Stimulated activated effector memory CD8-positive, alpha-beta T cell treated with anti-CD3 and anti-CD28 coated beads, Interleukin-12 subunit alpha, Interleukin-12 subunit beta, amount 100 ng/mL, for 72 hours (primary cell): ENCODE data around the gene THSD4.

Experiments used
- ATAC-seq: fragments of 150-1000 bp; cut with Tn5 transposase; 2 replicates; pipeline ENCODE4 v1.10.0; 2021
- DNase-seq, 2 donors: peaks; one replicate each; pipeline ENCODE4 v3.0.0; 2021 to 2022; ENCODE audit warnings: low spot score in 2 of 2
- H3K27ac Mint-ChIP-seq: one replicate; pipeline ENCODE4 v1.8.0; 2022; ENCODE audit warnings: mild to moderate bottlenecking, mixed read lengths
- H3K36me3 Mint-ChIP-seq: one replicate; pipeline ENCODE4 v1.8.0; 2022; ENCODE audit warnings: mild to moderate bottlenecking, mixed read lengths
- H3K4me1 Mint-ChIP-seq: one replicate; pipeline ENCODE4 v1.8.0; 2022; ENCODE audit warnings: mixed read lengths
- H3K4me3 Mint-ChIP-seq: one replicate; pipeline ENCODE4 v1.8.0; 2022; ENCODE audit warnings: mild to moderate bottlenecking, mixed read lengths
- H3K9me3 Mint-ChIP-seq: one replicate; pipeline ENCODE4 v1.8.0; 2022; ENCODE audit warnings: mixed read lengths

THSD4 gene

DNA sequence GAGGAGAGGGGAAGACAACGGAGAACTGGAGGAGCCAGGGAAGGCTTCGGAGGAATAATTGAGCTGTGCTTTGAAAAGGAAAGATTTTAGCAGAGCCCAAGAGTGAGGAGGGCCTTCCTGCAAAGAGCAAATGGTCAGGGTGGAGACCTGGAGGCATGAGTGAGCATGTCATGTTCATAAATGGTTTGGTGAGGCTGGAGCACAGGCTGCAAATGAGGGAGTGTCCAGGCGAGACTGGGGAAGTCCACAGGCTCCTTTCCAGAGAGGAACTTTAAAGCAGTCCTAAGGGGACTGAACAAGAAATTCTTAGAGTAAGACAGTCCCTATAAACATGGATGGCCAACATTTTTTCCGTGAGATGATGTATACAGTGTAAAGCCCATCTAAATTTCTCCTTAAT is 108.8 kb downstream of the THSD4 start:
- H3K27ac Mint-ChIP-seq = no peak overlapping the region
- H3K4me1 Mint-ChIP-seq = no peaks in the 10 kb centered on the region
- H3K9me3 Mint-ChIP-seq = no peaks in the 10 kb centered on the region
- no peak overlapping the region for H3K4me3 Mint-ChIP-seq
- no peak for DNase-seq
- ATAC-seq = no peak
- H3K36me3 Mint-ChIP-seq = no peaks in the 10 kb centered on the region

DNA sequence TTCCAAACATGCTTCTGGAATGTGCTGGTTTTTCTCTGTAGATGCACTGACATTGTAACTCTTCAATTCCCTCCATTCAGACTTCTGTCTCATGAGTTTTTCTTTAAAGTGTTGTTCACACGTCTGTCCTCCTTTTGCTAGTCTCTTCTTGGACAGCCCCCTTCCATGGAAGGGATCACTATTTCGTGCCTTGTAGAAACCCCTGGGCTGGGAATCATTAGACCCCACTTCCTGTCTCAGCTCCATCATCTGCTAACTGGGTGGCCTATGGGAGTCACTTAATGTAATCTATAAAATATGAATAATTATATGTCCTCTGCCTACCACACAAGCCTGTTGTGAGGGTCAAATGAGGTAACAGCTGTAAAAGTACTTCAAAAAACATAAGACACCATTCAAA is 110.6 kb downstream of the THSD4 start:
- Mint-ChIP-seq H3K9me3 (no peaks in the 10 kb centered on the region), H3K4me1 (no peaks in the 10 kb centered on the region), H3K27ac (no peak overlapping the region), H3K36me3 (no peaks in the 10 kb centered on the region), H3K4me3 (no peak overlapping the region)
- DNase-seq (no peak), ATAC-seq (no peak)

DNA sequence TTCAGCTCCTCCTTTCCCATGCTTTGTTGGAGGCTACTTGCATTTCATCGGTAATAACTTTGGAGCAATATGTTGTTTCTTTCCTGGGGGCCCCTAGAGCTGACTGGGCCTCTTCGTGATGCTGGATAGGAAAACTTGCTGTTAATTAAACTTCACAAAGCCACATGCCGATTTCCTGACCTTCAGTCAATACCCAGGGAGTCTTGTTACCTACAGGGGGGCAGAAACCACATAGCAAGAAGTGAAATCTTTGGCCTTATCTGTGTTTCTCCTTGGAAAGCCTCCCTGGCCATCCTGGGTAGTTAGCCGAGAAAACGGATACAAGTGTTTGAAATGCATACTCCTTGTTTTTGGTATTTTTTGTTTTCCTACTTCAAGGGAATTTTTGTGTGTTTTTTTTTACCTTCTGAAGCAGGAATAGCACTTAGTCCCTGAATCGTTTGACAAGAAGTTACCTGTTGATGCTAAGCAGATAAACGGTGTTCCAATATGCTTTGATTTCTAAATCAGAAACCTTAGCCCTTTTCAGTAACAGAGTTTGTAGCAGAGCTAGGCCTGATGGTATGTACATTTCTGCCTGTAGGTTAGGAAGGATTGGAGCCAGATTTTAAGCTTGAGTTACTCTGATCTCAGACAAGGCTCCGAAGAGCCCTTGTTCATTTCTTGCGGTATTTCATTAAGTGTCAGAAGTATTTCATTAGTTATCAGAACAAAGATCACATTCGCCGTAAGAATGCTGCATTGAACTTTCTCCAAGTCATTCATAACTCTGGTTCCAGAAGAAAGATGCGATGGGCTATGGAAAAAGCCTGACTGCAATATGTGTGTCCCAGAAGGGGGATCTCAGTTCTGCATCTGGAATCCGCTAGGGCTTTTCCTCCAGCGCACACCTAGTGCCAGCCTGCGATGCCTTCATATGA is 111.5 kb downstream of the THSD4 start:
- no peak for DNase-seq
- H3K4me3 Mint-ChIP-seq = no peak overlapping the region
- H3K36me3 Mint-ChIP-seq = no peaks in the 10 kb centered on the region
- H3K27ac Mint-ChIP-seq = no peak overlapping the region
- ATAC-seq = no peak
- H3K4me1 Mint-ChIP-seq = no peaks in the 10 kb centered on the region
- H3K9me3 Mint-ChIP-seq = no peaks in the 10 kb centered on the region

DNA sequence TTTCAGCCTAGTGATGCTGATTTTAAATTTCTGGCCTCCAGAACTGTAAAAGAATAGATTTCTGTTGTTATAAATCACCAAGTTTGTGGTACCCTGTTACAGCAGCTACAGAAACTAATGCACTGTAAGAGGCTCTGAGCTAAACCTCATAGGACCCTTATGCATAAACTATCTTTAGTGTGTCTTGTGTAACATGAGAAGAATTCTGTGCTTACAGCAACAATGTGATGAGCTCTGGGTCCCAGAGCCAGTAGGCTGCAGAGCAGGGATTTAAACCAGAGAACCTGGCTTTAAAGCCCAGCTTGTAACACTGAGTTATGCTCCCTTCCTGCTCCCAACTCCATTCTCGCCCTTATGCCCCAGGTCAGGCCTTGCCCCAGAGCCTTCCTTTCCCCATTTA is 113.1 kb downstream of the THSD4 start:
- Mint-ChIP-seq H3K4me1 (no peaks in the 10 kb centered on the region), H3K4me3 (no peak overlapping the region), H3K9me3 (no peaks in the 10 kb centered on the region), H3K27ac (no peak overlapping the region), H3K36me3 (no peaks in the 10 kb centered on the region)
- DNase-seq = no peak
- no peak for ATAC-seq

DNA sequence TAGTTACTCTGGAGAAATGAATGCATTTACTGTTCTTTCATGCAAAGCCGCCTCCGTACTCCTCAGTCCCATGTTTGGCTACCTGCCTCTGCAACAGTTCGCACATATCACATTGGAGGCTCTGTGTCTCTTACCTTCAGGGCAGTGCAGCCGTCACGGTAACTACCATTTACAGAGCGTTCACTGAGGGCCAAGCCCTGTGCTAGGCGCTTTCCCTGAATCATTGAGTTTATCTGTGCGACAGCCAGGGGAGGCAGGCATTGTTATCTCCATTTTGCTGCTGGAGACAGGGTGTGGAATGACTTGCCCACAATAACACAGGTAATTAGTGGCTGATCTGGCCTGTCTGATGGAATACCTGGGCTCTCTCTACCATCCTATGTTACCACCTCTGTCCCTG is 115.0 kb downstream of the THSD4 start:
- Mint-ChIP-seq H3K27ac (no peak overlapping the region), H3K9me3 (no peaks in the 10 kb centered on the region), H3K4me3 (no peak overlapping the region), H3K4me1 (no peaks in the 10 kb centered on the region), H3K36me3 (no peaks in the 10 kb centered on the region)
- ATAC-seq (no peak), DNase-seq (no peak)

DNA sequence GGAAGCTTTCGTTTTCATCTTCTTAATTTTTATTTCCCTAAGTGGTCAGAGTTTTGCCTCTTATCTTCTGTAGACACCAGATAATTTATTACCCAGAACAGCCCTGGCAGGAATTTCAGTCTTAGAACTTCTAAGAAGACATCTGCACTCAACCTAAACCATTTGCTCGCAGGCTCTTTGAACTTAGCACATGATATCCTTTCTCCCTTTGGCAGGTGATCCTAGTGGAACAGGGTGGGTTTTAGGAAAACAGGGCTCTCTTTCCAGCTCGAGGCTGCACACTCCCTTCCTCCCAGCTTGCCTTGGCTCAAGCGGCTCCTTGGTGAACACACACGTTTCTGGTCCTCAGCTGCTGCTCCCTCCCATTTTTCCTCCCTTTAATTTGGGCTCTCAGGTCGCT is 116.5 kb downstream of the THSD4 start:
- ATAC-seq = no peak
- Mint-ChIP-seq H3K4me1 (no peaks in the 10 kb centered on the region), H3K4me3 (no peak overlapping the region), H3K9me3 (no peaks in the 10 kb centered on the region), H3K27ac (no peak overlapping the region), H3K36me3 (no peaks in the 10 kb centered on the region)
- DNase-seq = no peak

DNA sequence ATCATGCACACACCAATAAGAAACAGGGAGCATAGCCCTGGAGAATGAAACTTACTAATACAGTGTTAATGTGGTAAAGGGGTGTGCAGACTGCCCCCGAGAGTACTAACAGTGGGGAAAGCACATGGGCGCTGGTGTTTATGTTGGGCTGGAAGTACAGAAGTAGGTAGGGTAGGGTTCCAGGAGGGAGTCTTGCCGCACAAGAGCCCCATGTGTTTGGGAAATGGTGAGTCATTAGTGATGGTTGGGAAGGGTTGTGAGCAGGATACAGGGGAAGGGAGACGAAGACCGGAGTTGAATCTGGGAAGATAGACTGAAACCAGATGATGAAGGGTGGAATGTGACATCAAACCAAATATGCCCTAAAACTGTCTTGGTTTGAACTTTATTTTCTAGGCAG is 117.1 kb downstream of the THSD4 start:
- H3K4me1 Mint-ChIP-seq = no peaks in the 10 kb centered on the region
- no peak overlapping the region for H3K4me3 Mint-ChIP-seq
- ATAC-seq (no peak), DNase-seq (no peak)
- no peaks in the 10 kb centered on the region for H3K9me3 Mint-ChIP-seq
- no peaks in the 10 kb centered on the region for H3K36me3 Mint-ChIP-seq
- H3K27ac Mint-ChIP-seq = no peak overlapping the region

DNA sequence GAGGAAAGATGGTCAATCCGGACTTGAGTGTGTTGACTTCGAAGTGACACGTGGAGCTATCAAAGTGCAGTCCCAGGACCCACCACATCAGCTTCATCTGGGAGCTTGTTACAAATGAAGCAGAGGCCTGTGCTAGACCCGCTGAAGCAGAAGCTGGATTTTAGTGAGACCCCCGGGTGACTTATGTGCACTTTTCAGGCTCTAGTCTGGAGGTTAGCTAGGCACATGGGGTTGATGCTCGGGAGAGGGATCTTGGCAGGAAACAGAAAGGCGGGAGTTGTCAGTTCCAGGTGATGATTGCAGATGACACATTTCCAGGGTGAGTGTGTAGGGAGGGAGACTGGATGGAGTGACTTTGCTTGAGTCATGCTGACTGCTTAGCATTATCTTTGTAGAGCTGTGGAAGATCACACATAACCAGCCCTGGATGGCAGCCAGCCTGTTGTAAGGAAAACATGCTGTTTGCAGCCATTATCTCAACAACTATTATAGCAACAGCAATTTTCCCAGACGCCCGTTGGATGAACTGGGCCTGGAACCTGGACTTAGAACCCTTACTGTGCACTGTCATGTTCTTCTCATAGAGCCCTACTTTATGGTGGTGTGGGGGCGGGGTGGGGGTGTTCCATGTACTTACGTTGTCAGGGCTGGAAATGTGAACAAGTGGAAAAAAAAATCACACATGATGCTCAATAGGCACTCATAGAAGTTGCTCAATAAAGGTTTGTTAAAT is 122.4 kb downstream of the THSD4 start:
- ATAC-seq = no peak
- Mint-ChIP-seq H3K4me3 (no peak overlapping the region), H3K27ac (no peak overlapping the region), H3K9me3 (no peaks in the 10 kb centered on the region), H3K4me1 (no peaks in the 10 kb centered on the region), H3K36me3 (no peaks in the 10 kb centered on the region)
- no peak for DNase-seq

DNA sequence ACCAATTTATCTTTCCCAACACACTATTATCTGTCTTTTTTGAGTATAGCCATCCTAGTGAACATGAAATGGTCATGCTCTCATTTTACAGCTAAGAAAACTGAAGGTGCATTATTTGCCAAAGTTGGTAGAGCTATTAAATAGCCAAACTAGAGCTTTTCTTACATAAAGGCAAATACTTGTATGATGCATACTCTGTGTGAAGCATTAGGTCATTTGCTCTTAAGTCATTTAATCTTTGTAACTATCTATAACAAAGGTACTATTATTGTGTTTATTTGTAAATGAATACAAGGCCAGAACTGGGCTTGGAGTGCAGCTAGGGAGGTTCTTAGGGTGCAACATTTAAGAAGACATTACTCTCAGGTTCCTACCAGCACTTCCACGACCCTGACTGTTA is 123.7 kb downstream of the THSD4 start:
- DNase-seq = no peak
- Mint-ChIP-seq H3K9me3 (no peaks in the 10 kb centered on the region), H3K36me3 (no peaks in the 10 kb centered on the region), H3K4me3 (no peak overlapping the region), H3K27ac (no peak overlapping the region), H3K4me1 (no peaks in the 10 kb centered on the region)
- ATAC-seq = no peak

DNA sequence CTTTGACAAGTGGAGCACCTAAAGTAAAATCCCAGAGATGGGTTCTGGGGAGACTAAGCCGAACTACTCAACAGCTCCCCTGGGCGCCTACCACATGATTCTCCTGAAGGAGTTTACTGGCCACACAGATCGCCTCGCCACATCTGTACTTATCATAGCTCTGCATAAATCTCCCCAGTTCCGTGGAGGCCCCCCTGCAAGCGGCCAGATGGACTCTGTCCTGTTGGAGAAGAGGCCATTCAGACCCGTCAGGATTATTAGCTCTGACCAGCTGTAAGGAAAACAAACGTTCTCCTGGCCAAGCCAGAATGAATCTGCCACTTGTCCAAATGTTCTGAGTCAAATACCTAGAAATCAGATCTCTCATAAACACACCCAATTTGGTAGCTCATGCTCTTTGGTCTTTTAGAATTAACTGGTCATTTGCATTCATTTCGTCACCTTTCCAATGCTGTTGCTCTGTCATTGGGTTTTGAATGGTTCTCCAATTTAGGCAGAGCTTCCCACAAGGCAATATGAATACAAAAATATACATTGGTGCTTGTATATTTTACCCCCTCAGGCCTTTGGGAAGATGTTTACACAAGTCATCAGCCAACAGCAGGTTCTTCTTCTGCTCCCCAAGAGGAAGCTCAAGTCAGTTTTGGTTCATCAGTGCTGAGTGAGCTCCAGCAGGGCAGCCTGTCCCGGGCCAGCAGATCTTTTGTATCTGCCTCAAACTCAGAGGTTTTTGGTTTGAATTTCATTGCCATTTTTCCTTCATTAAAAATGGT is 124.5 kb downstream of the THSD4 start:
- Mint-ChIP-seq H3K36me3 (no peaks in the 10 kb centered on the region), H3K4me3 (no peak overlapping the region)

DNA sequence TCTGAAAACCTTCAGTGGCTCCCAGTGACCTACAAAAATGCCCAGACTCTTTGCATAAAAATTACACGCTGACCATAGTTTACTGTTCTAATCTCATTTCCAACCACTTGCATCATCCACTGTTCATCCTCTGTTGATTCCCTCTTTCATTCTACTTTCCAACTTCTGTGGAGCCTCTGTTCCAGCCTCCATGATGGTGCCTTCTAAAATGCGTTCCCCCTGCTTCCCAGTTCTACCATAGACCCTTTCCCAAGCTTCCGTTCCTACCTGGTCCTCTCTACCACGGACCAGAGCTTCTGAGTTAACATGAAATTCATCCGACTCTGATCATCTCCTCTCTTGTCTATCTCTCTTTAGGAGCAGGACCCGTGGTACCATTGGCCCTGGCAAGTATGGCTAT is 127.0 kb downstream of the THSD4 start:
- DNase-seq (no peak), ATAC-seq (no peak)
- H3K4me1 Mint-ChIP-seq = no peaks in the 10 kb centered on the region
- H3K9me3 Mint-ChIP-seq = no peaks in the 10 kb centered on the region
- no peak overlapping the region for H3K4me3 Mint-ChIP-seq
- no peak overlapping the region for H3K27ac Mint-ChIP-seq
- H3K36me3 Mint-ChIP-seq = no peaks in the 10 kb centered on the region

More for the DNA sequence above, 124.5 kb downstream of the THSD4 start:
- no peaks in the 10 kb centered on the region for H3K4me1 Mint-ChIP-seq
- ATAC-seq (no peak), DNase-seq (no peak)
- H3K9me3 Mint-ChIP-seq = no peaks in the 10 kb centered on the region
- no peak overlapping the region for H3K27ac Mint-ChIP-seq

DNA sequence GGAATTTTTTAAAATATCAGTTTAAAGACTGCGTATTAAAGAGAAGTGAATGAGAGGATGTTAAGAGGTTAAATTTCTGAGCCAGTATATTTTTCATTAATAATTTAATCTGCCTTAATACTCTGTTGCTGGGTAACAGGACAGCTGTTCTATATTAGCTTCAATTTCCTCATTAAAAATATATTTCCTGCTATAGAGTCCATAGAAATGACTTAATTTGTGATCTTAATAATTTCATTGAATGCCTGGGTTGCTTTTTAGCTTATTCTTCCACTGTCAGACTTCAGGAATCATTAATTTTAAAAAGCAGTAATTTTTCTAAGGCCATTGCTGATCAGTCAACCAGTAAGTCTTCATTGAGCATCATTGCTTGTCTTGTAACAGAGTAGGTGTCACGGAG is 129.0 kb downstream of the THSD4 start:
- Mint-ChIP-seq H3K27ac (no peak overlapping the region), H3K4me1 (no peaks in the 10 kb centered on the region), H3K4me3 (no peak overlapping the region), H3K36me3 (no peaks in the 10 kb centered on the region), H3K9me3 (no peaks in the 10 kb centered on the region)
- DNase-seq = no peak
- ATAC-seq = no peak

DNA sequence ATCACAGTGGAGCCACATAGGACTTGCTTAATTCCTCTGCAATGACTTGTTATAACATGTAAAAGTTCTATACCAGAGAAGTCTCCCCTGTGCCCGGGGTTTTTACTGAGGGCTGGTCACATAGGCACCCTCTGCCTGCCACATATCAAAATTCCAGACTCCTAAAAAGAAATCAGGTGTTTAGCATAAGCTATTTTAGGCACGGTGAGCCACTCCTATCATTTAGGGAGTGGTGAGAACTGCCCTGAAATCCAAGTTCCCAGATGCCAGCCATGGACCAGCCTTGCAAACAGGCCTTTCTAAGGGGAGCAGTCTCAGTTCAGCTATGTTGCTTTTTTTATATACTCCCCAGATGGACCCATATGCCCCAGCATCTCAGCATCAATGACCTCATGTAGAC is 130.3 kb downstream of the THSD4 start:
- Mint-ChIP-seq H3K9me3 (no peaks in the 10 kb centered on the region), H3K27ac (no peak overlapping the region), H3K4me1 (no peaks in the 10 kb centered on the region), H3K4me3 (no peak overlapping the region), H3K36me3 (no peaks in the 10 kb centered on the region)
- DNase-seq = no peak
- no peak for ATAC-seq

DNA sequence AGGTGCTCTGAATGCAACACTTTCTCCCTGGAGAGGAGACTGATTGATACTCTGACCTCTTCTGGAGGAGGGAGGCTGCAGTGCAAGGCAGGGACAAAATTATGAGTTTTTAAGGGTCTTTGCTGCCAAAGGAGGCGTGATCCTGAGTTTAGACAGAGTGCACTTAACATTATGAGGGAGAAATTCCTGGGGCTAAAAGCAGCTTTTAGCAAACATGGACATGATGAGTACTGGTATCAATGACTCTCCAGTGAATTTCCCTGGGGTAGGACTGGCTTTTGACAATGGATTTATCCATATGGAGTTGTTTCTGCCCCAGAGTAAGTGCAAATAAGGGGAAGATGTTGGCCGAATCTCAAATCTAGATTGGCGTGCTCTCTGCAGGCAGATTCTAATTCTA is 133.1 kb downstream of the THSD4 start:
- no peak for ATAC-seq
- Mint-ChIP-seq H3K4me1 (no peaks in the 10 kb centered on the region), H3K36me3 (no peaks in the 10 kb centered on the region), H3K27ac (no peak overlapping the region), H3K4me3 (no peak overlapping the region), H3K9me3 (no peaks in the 10 kb centered on the region)
- DNase-seq = no peak

DNA sequence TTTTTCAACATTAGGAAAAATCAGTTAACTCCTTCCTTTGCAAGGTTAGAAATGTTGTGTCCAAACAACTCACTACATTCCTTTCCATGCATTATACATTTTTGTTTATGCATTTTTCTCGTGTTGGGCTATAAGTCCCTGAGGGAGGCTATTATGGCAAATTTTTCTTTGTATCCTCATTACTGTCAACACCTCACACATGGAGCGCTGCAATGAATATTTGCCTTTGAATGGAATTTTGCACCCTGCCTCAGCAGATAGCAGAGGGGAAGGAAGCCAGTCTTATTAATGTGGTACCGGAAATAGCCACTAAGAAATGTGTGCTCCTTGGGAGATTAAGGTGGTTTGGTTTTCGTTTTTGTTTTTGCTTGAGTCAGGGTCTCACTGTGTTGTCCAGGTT is 134.7 kb downstream of the THSD4 start:
- no peak overlapping the region for H3K27ac Mint-ChIP-seq
- DNase-seq (no peak), ATAC-seq (no peak)
- no peaks in the 10 kb centered on the region for H3K9me3 Mint-ChIP-seq
- H3K4me3 Mint-ChIP-seq = no peak overlapping the region
- H3K36me3 Mint-ChIP-seq = no peaks in the 10 kb centered on the region
- H3K4me1 Mint-ChIP-seq = no peaks in the 10 kb centered on the region
